Tibial nerve (tissue), 4 donors: ENCODE measurements around the gene CCDC40. TPM values are rescaled to one million over a fixed set of nuclear protein-coding genes. Genes with fewer than 3 reads are reported as not detected.

ENCODE experiments used
- DNase-seq, 2 donors: peaks; one replicate each; pipeline ENCODE4 v3.0.0-alpha.2; 2019; ENCODE audit warnings: low spot score in 2 of 2
- H3K27ac ChIP-seq, 4 donors: fragments of 200-600 bp; sonication (generic) in 3 of 4; one replicate each; pipeline ENCODE4 v1.5.1; 2017 to 2019; ENCODE audit warnings: mild to moderate bottlenecking in 1 of 4
- H3K27me3 ChIP-seq, 2 donors: fragments of 200-600 bp; sonication (generic) in 1 of 2; one replicate each; pipeline versions ENCODE4 v1.5.1 to v1.6.0; 2017 to 2019
- H3K36me3 ChIP-seq, 3 donors: fragments of 200-600 bp; sonication (generic); one replicate each; pipeline ENCODE4 v1.5.1; 2018 to 2019
- H3K4me1 ChIP-seq, 4 donors: fragments of 200-600 bp; sonication (generic) in 3 of 4; one replicate each; pipeline ENCODE4 v1.5.1; 2017 to 2019
- H3K4me3 ChIP-seq, 4 donors: fragments of 200-600 bp; sonication (generic) in 3 of 4; one replicate each; pipeline ENCODE4 v1.5.1; 2017 to 2019; ENCODE audit warnings: mild to moderate bottlenecking in 1 of 4, moderate library complexity in 1 of 4
- H3K9me3 ChIP-seq, 4 donors: fragments of 200-600 bp; sonication (generic) in 3 of 4; one replicate each; pipeline ENCODE4 v1.5.1; 2017 to 2019
- EP300 ChIP-seq, 2 donors: sonication (generic); formaldehyde crosslinking; IDR thresholded peaks; one replicate each; pipeline ENCODE4 v1.6.1; 2017; ENCODE audit warnings: antibody characterized with exemption in 2 of 2, mild to moderate bottlenecking in 1 of 2
- POLR2A ChIP-seq, 2 donors: fragments of 450-650 bp; IDR thresholded peaks; one replicate each; pipeline ENCODE4 v1.6.1; 2017; ENCODE audit warnings: antibody characterized with exemption in 2 of 2, mild to moderate bottlenecking in 2 of 2, moderate library complexity in 2 of 2
- WGBS, 2 donors: methylation state at CpG; one replicate each; pipeline ENCODE4 v1.1.5; 2018; 5-methylcytosine and 5-hydroxymethylcytosine counted together
- total RNA-seq, 4 donors: library from RNA; depleted of rRNA; stranded (reverse); fragments of >200 nt; gene quantifications; one replicate each; pipeline ENCODE4 v1.1.0, GENCODE V29; 2016
- TF ChIP-seq, protein P1 (sequence below), 5 experiments: fragments of 200-600 bp in 3 of 5; fragments of 450-650 bp in 2 of 5; sonication (generic) in 3 of 5; IDR thresholded peaks; one replicate each; pipeline ENCODE4 v1.5.1; 2016 to 2019; ENCODE audit warnings: antibody characterized with exemption in 5 of 5, mild to moderate bottlenecking in 3 of 5, moderate library complexity in 2 of 5

CCDC40 gene
- total RNA-seq, 4 donors from 2014 or later: 7.1 to 13.8 (median 12.0) TPM

GRCh38 chr17:80129006-80129565 lies 92.6 kb downstream of the CCDC40 start:
- TF ChIP-seq, protein P1, sequence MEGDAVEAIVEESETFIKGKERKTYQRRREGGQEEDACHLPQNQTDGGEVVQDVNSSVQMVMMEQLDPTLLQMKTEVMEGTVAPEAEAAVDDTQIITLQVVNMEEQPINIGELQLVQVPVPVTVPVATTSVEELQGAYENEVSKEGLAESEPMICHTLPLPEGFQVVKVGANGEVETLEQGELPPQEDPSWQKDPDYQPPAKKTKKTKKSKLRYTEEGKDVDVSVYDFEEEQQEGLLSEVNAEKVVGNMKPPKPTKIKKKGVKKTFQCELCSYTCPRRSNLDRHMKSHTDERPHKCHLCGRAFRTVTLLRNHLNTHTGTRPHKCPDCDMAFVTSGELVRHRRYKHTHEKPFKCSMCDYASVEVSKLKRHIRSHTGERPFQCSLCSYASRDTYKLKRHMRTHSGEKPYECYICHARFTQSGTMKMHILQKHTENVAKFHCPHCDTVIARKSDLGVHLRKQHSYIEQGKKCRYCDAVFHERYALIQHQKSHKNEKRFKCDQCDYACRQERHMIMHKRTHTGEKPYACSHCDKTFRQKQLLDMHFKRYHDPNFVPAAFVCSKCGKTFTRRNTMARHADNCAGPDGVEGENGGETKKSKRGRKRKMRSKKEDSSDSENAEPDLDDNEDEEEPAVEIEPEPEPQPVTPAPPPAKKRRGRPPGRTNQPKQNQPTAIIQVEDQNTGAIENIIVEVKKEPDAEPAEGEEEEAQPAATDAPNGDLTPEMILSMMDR (IDR thresholded peaks at IDR 0.05): no peak
- Histone ChIP-seq H3K27me3 (peaks cover 0 to 5% of the 10 kb centered on the region in 2 donors), H3K9me3 (no peaks in the 10 kb centered on the region), H3K4me1 (no peaks in the 10 kb centered on the region), H3K4me3 (no peak overlapping the region), H3K27ac (no peak overlapping the region), H3K36me3 (peaks cover 0 to 21% (median 0%) of the 10 kb centered on the region in 3 donors)
- WGBS, 2 donors: 31 to 33% methylated on average over 4 of the region's 4 CpGs
- no peak for DNase-seq

GRCh38 chr17:80130992-80131391 lies 94.5 kb downstream of the CCDC40 start:
- no peaks in the 10 kb centered on the region for H3K27me3 ChIP-seq
- TF ChIP-seq EP300 (IDR thresholded peaks at IDR 0.05): no peak
- no peak for TF ChIP-seq POLR2A (IDR thresholded peaks at IDR 0.05)
- TF ChIP-seq, protein P1 (IDR thresholded peaks at IDR 0.05): no peak
- H3K9me3 ChIP-seq: no peaks in the 10 kb centered on the region
- peaks cover 0 to 41% (median 4%) of the 10 kb centered on the region in 3 donors for H3K36me3 ChIP-seq
- WGBS, 2 donors: 92 to 94% methylated on average over 3 of the region's 3 CpGs
- H3K4me3 ChIP-seq: no peak overlapping the region
- no peak for DNase-seq
- no peak overlapping the region for H3K27ac ChIP-seq
- no peaks in the 10 kb centered on the region for H3K4me1 ChIP-seq

DNA sequence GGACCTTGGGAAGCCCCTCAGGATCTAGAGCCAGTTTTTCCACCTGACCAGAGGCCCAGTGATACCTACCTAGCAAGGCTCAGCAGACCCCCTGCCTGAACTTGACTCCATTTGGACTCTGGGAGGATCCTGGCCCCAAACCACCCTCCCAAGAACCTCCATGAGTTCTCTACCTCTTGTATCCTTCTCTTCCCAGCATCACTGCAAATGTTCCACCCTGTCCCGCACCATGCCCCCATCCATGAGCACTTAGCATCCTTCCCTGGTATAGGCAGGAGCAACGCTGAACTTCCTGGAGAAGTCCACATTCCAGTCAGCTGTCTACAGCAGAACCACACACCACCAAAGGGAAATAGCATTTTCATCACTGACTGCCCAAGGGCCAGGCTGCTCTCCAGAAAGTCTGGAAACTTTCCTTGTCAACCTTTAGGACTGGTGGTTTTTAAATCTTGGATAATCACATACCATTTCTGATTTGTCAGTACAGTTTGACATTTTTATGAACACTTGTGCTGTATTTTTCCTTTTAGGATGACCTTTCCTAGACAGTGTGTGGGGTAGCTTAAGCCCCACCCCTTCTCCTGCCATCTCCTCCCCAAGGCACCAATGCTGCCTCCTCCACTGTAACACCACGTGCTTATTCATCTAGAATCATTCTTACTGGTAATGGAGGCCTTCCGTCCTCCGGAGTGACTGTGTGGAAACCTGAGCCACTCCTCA lies 96.6 kb downstream of the CCDC40 start:
- Histone ChIP-seq H3K9me3 (no peaks in the 10 kb centered on the region), H3K27me3 (no peaks in the 10 kb centered on the region), H3K4me1 (no peaks in the 10 kb centered on the region), H3K27ac (no peak overlapping the region), H3K36me3 (peaks cover 4 to 61% (median 22%) of the 10 kb centered on the region in 3 donors), H3K4me3 (no peak overlapping the region)
- TF ChIP-seq EP300 (IDR thresholded peaks at IDR 0.05) (no peak), POLR2A (IDR thresholded peaks at IDR 0.05) (no peak)
- TF ChIP-seq, protein P1 (IDR thresholded peaks at IDR 0.05): no peak
- WGBS, 2 donors: 79 to 83% methylated on average over 5 of the region's 5 CpGs
- no peak for DNase-seq

- Histone ChIP-seq H3K4me1 (no peaks in the 10 kb centered on the region), H3K9me3 (no peaks in the 10 kb centered on the region), H3K4me3 (no peak overlapping the region), H3K27ac (no peak overlapping the region), H3K27me3 (no peaks in the 10 kb centered on the region), H3K36me3 (peaks cover 9 to 67% (median 28%) of the 10 kb centered on the region in 3 donors)
- 90 to 96% methylated on average over 4 to 6 of the region's 6 CpGs for WGBS, 2 donors
- no peak for DNase-seq
- TF ChIP-seq EP300 (IDR thresholded peaks at IDR 0.05) (no peak), POLR2A (IDR thresholded peaks at IDR 0.05) (no peak)
- TF ChIP-seq, protein P1 (IDR thresholded peaks at IDR 0.05): no peak
Measured at GRCh38 chr17:80133626-80133970, 97.2 kb downstream of the CCDC40 start.

DNA sequence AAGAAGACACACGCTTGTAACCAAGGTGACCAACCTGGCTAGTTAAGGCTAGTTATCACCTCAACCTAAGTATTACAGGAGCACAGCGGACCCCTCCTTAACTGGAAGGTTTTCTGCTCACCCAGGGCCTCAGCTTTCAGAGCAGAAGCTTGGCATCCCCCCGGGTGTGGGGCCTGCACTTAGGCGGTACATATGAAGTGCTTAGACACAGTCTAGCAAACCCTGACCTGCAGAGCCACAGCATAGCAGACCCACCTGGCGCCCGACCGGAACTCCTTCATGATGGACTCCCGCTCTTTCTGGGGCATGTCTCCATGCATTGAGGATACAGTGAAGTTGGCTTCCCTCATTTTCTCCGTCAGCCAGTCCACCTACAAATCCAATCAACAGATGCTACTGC lies 100.7 kb downstream of the CCDC40 start:
- no peak for TF ChIP-seq EP300 (IDR thresholded peaks at IDR 0.05)
- no peak for TF ChIP-seq POLR2A (IDR thresholded peaks at IDR 0.05)
- TF ChIP-seq, protein P1 (IDR thresholded peaks at IDR 0.05): no peak
- H3K9me3 ChIP-seq: no peaks in the 10 kb centered on the region
- no peaks in the 10 kb centered on the region for H3K27me3 ChIP-seq
- H3K4me1 ChIP-seq: no peaks in the 10 kb centered on the region
- no peak for DNase-seq
- WGBS, 2 donors: 93 to 94% methylated on average over 9 of the region's 9 CpGs
- no peak overlapping the region for H3K27ac ChIP-seq
- H3K4me3 ChIP-seq: no peak overlapping the region
- H3K36me3 ChIP-seq: peaks cover 10 to 99% (median 46%) of the 10 kb centered on the region in 3 donors
